GM23338 (cell line): ENCODE measurements around the gene CTNNA1. TPM values are rescaled to one million over a fixed set of nuclear protein-coding genes. Genes with fewer than 3 reads are reported as not detected.

Experiments
- ATAC-seq: fragments of 200-7000 bp; cut with Tn5 transposase; 3 replicates; pipeline ENCODE4 v1.9.1; 2020
- DNase-seq: peaks from one replicate; pipeline ENCODE4 v3.0.0-alpha.2; 2015; ENCODE audit warnings: low spot score
- H2AFZ ChIP-seq: fragments of 200-600 bp; sonication (generic); 2 replicates; pipeline ENCODE4 v1.8.0; 2016; ENCODE audit warnings: antibody characterized with exemption, mild to moderate bottlenecking, moderate library complexity
- H3F3A ChIP-seq: fragments of 200-600 bp; sonication (generic); replicated peaks from 2 replicates; pipeline ENCODE4 v1.8.0; 2017; ENCODE audit warnings: antibody characterized with exemption, mixed run types, low read depth
- H3K27ac ChIP-seq: fragments of 200-600 bp; sonication (generic); 2 replicates; pipeline ENCODE4 v1.6.1; 2016; ENCODE audit warnings: low read depth
- H3K27me3 ChIP-seq: fragments of 200-600 bp; sonication (generic); 2 replicates; pipeline ENCODE4 v1.8.0; 2016; ENCODE audit warnings: mild to moderate bottlenecking, mixed run types, moderate library complexity; ENCODE audit not compliant: insufficient read depth
- H3K36me3 ChIP-seq: fragments of 200-600 bp; sonication (generic); 2 replicates; pipeline ENCODE4 v1.8.0; 2016; ENCODE audit warnings: mild to moderate bottlenecking; ENCODE audit not compliant: insufficient read depth
- H3K4me1 ChIP-seq: fragments of 200-600 bp; sonication (generic); 2 replicates; pipeline ENCODE4 v1.8.0; 2016; ENCODE audit warnings: mild to moderate bottlenecking, moderate library complexity; ENCODE audit not compliant: insufficient read depth
- H3K4me2 ChIP-seq: fragments of 200-600 bp; sonication (generic); 2 replicates; pipeline ENCODE4 v1.7.1; 2017; ENCODE audit warnings: mixed run types
- H3K4me3 ChIP-seq: fragments of 200-600 bp; sonication (generic); 2 replicates; pipeline ENCODE4 v1.6.1; 2016; ENCODE audit warnings: mixed run types
- H3K79me2 ChIP-seq: fragments of 200-600 bp; sonication (generic); replicated peaks from 2 replicates; pipeline ENCODE4 v1.8.0; 2017; ENCODE audit warnings: mild to moderate bottlenecking; ENCODE audit not compliant: insufficient read depth
- H3K9me2 ChIP-seq: fragments of 200-600 bp; sonication (generic); 2 replicates; pipeline ENCODE4 v1.8.0; 2017; ENCODE audit not compliant: insufficient read depth
- H4K20me1 ChIP-seq: fragments of 200-600 bp; sonication (generic); replicated peaks from 2 replicates; pipeline ENCODE4 v1.8.0; 2017; ENCODE audit warnings: mild to moderate bottlenecking; ENCODE audit not compliant: insufficient read depth
- H3K27ac Mint-ChIP-seq: 2 replicates; pipeline ENCODE4 v1.8.0; 2020; ENCODE audit warnings: inconsistent platforms, mild to moderate bottlenecking, moderate library complexity, mixed read lengths
- H3K27me3 Mint-ChIP-seq: 3 replicates; pipeline ENCODE4 v1.8.0; 2022; ENCODE audit warnings: low read depth, mild to moderate bottlenecking, moderate library complexity, mixed read lengths, inconsistent platforms; ENCODE audit not compliant: insufficient read depth, poor library complexity
- H3K36me3 Mint-ChIP-seq: 3 replicates; pipeline ENCODE4 v1.8.0; 2021; ENCODE audit warnings: low read depth, mild to moderate bottlenecking, inconsistent platforms, moderate library complexity, mixed read lengths
- H3K4me1 Mint-ChIP-seq: 3 replicates; pipeline ENCODE4 v1.8.0; 2020; ENCODE audit warnings: mild to moderate bottlenecking, inconsistent platforms, mixed read lengths
- H3K4me3 Mint-ChIP-seq: 3 replicates; pipeline ENCODE4 v1.8.0; 2021; ENCODE audit warnings: moderate library complexity, mild to moderate bottlenecking, inconsistent platforms, mixed read lengths
- H3K9me3 Mint-ChIP-seq: 3 replicates; pipeline ENCODE4 v1.8.0; 2020; ENCODE audit warnings: moderate library complexity, mild to moderate bottlenecking, inconsistent platforms, mixed read lengths
- EZH2 ChIP-seq: fragments of 200-600 bp; sonication (generic); IDR thresholded peaks from one replicate; pipeline ENCODE4 v1.8.0; 2017; ENCODE audit warnings: antibody characterized with exemption, mild to moderate bottlenecking, low read depth; ENCODE audit not compliant: unreplicated experiment
- EZH2phosphoT487 ChIP-seq: fragments of 200-600 bp; sonication (generic); IDR thresholded peaks from one replicate; pipeline ENCODE4 v1.8.1; 2018; ENCODE audit warnings: antibody characterized with exemption; ENCODE audit not compliant: unreplicated experiment
- NANOG ChIP-seq: IDR thresholded peaks from 2 replicates; pipeline ENCODE4 v1.6.1; 2016; ENCODE audit warnings: antibody characterized with exemption, borderline replicate concordance
- POLR2AphosphoS5 ChIP-seq: IDR thresholded peaks from 2 replicates; pipeline ENCODE4 v1.6.1; 2016; ENCODE audit warnings: antibody characterized with exemption, low read depth
- STAT1 ChIP-seq: IDR thresholded peaks from one replicate; pipeline ENCODE4 v1.6.1; 2016; ENCODE audit warnings: antibody characterized with exemption; ENCODE audit not compliant: unreplicated experiment
- ZNF114 ChIP-seq: fragments of 250-450 bp; sonication (Bioruptor Pico); IDR thresholded peaks from 2 replicates; pipeline ENCODE4 v1.5.0; 2020; ENCODE audit warnings: mild to moderate bottlenecking, moderate library complexity
- ZNF331 ChIP-seq: fragments of 250-450 bp; sonication (Bioruptor Pico); IDR thresholded peaks from 2 replicates; pipeline ENCODE4 v1.5.0; 2020; ENCODE audit warnings: low read depth, mild to moderate bottlenecking, moderate library complexity
- polyA plus RNA-seq: library from polyadenylated mRNA; unstranded; fragments of >200 nt; fragmentation: Nextera tagmentation; extraction: Ambion mirVana; gene quantifications from 2 replicates; pipeline ENCODE4 v1.2.1, GENCODE V29; 2016
- total RNA-seq: library from RNA; depleted of rRNA; stranded (reverse); fragments of >200 nt; shearing (Covaris generic); gene quantifications from 2 replicates; pipeline ENCODE4 v1.2.3, GENCODE V29; 2014
- TF ChIP-seq, protein P1 (sequence below): IDR thresholded peaks from 2 replicates; pipeline ENCODE4 v1.6.1; 2016; ENCODE audit warnings: antibody characterized with exemption
- TF ChIP-seq, protein P2 (sequence below): IDR thresholded peaks from one replicate; pipeline ENCODE4 v1.6.1; 2018; ENCODE audit warnings: antibody characterized with exemption; ENCODE audit not compliant: unreplicated experiment
- TF ChIP-seq, protein P3 (sequence below), 2 experiments: fragments of 200-600 bp in 1 of 2; sonication (generic) in 1 of 2; conservative IDR thresholded peaks; 2 replicates each; pipeline versions ENCODE4 v1.5.1 to v1.6.1; 2016 to 2017; ENCODE audit warnings: antibody characterized with exemption in 2 of 2, low read depth in 2 of 2, mild to moderate bottlenecking in 2 of 2, moderate library complexity in 1 of 2

The CTNNA1 gene
- total and polyA plus RNA-seq, 2 experiments from 2014 or later = 111 to 348 TPM

DNA sequence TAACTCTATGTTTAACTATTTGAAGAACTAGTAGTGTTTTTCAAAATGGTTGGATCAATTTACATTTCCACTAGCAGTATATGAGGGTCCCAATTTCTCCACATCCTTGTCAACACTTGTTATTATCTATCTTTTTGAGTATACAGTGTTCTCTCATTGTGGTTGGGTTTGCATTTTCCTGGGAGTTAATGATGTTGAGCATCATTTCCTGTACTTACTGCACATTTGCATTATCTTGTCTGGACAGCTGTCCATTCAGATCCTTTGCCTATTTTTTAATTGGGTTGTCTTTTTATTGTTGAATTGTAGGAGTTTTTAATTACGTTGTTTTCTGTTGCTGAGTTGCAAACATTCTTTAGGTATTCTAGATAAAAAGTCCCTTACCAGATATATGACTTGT lies 225.4 kb downstream of the CTNNA1 start (continued):
- TF ChIP-seq, protein P1, sequence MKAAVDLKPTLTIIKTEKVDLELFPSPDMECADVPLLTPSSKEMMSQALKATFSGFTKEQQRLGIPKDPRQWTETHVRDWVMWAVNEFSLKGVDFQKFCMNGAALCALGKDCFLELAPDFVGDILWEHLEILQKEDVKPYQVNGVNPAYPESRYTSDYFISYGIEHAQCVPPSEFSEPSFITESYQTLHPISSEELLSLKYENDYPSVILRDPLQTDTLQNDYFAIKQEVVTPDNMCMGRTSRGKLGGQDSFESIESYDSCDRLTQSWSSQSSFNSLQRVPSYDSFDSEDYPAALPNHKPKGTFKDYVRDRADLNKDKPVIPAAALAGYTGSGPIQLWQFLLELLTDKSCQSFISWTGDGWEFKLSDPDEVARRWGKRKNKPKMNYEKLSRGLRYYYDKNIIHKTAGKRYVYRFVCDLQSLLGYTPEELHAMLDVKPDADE = no peak
- TF ChIP-seq POLR2AphosphoS5 = no peak
- no peak for TF ChIP-seq EZH2
- no peak for TF ChIP-seq NANOG
- TF ChIP-seq, protein P2, sequence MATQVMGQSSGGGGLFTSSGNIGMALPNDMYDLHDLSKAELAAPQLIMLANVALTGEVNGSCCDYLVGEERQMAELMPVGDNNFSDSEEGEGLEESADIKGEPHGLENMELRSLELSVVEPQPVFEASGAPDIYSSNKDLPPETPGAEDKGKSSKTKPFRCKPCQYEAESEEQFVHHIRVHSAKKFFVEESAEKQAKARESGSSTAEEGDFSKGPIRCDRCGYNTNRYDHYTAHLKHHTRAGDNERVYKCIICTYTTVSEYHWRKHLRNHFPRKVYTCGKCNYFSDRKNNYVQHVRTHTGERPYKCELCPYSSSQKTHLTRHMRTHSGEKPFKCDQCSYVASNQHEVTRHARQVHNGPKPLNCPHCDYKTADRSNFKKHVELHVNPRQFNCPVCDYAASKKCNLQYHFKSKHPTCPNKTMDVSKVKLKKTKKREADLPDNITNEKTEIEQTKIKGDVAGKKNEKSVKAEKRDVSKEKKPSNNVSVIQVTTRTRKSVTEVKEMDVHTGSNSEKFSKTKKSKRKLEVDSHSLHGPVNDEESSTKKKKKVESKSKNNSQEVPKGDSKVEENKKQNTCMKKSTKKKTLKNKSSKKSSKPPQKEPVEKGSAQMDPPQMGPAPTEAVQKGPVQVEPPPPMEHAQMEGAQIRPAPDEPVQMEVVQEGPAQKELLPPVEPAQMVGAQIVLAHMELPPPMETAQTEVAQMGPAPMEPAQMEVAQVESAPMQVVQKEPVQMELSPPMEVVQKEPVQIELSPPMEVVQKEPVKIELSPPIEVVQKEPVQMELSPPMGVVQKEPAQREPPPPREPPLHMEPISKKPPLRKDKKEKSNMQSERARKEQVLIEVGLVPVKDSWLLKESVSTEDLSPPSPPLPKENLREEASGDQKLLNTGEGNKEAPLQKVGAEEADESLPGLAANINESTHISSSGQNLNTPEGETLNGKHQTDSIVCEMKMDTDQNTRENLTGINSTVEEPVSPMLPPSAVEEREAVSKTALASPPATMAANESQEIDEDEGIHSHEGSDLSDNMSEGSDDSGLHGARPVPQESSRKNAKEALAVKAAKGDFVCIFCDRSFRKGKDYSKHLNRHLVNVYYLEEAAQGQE = no peak
- no peak for TF ChIP-seq ZNF331

DNA sequence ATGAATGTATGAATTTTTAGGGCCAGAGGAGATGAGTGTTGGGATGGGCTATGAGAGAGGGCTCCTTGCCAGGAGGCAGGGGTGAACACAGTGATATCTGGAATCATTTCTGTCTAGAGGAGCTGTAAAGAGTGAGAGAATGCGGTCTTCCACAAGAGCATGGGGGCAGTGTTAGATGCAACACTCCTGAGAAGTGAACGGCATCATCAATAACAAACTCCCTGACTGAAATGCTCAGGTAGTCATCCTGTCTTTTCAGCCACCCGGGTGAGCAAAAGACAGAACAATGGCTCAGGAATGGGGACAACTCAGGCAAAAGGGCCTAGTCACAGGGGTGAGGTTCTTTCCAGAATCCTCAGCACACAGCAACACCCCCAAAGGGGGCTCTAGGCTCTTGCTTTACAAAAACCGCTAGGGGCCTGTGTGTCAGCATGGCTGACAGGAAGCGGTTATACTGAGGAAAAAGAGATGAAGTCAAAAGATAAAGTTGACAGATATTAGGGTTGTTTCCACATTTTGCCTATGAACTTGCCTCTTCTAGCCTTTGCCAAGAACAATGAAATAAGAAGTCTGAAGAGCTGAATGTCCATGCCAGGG lies 226.6 kb downstream of the CTNNA1 start:
- H3K4me2 ChIP-seq = no peak overlapping the region
- Mint-ChIP-seq H3K27ac (peak overlapping the region; percentile 42; the same call in 1 of the 2 replicates), H3K4me1 (peaks cover 18% of the 10 kb centered on the region), H3K9me3 (no peaks in the 10 kb centered on the region), H3K27me3 (peaks cover 2% of the 10 kb centered on the region), H3K4me3 (no peak overlapping the region), H3K36me3 (no peaks in the 10 kb centered on the region; the same call in 2 of the 3 replicates)
- H3K27ac ChIP-seq = no peak overlapping the region
- peaks cover 20% of the 10 kb centered on the region for H3K4me1 ChIP-seq
- H3K27me3 ChIP-seq = no peaks in the 10 kb centered on the region
- no peak overlapping the region for H2AFZ ChIP-seq
- ATAC-seq (peak; percentile 51; the same call in 2 of the 3 replicates), DNase-seq (no peak)
- no peaks in the 10 kb centered on the region for H4K20me1 ChIP-seq
- no peaks in the 10 kb centered on the region for H3K36me3 ChIP-seq
- H3F3A ChIP-seq = no peaks in the 10 kb centered on the region
- H3K79me2 ChIP-seq = no peaks in the 10 kb centered on the region
- H3K9me2 ChIP-seq = no peaks in the 10 kb centered on the region
- no peak overlapping the region for H3K4me3 ChIP-seq
- TF ChIP-seq POLR2AphosphoS5 (no peak), STAT1 (no peak), EZH2 (no peak), EZH2phosphoT487 (no peak), ZNF114 (CRISPR knock-in tag) (no peak)
- TF ChIP-seq, protein P3, sequence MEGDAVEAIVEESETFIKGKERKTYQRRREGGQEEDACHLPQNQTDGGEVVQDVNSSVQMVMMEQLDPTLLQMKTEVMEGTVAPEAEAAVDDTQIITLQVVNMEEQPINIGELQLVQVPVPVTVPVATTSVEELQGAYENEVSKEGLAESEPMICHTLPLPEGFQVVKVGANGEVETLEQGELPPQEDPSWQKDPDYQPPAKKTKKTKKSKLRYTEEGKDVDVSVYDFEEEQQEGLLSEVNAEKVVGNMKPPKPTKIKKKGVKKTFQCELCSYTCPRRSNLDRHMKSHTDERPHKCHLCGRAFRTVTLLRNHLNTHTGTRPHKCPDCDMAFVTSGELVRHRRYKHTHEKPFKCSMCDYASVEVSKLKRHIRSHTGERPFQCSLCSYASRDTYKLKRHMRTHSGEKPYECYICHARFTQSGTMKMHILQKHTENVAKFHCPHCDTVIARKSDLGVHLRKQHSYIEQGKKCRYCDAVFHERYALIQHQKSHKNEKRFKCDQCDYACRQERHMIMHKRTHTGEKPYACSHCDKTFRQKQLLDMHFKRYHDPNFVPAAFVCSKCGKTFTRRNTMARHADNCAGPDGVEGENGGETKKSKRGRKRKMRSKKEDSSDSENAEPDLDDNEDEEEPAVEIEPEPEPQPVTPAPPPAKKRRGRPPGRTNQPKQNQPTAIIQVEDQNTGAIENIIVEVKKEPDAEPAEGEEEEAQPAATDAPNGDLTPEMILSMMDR (conservative IDR thresholded peaks at IDR 0.05; ENCODE audit: low read depth in 2 of 2) = no peak
- TF ChIP-seq, protein P1 = no peak
